Activated CD8-positive, alpha-beta T cell treated with anti-CD3 and anti-CD28 coated beads, Interleukin-2, amount 10 ng/mL, durations not matched to agents 7 days and 5 days (primary cell): ENCODE results near the gene FMN2. TPM values are rescaled to one million over a fixed set of nuclear protein-coding genes. Genes with fewer than 3 reads are reported as not detected.

Experiments used
- ATAC-seq: fragments of 150-1000 bp; cut with Tn5 transposase; one replicate; pipeline ENCODE4 v1.10.0; 2021; ENCODE audit warnings: moderate library complexity
- CTCF ChIA-PET: fragments of 350-600 bp; sonication (Branson Sonifier 250); formaldehyde crosslinking; loops from one replicate; lab custom pipeline; 2021; ENCODE audit warnings: antibody characterized with exemption; lab: Charles Lee
- POLR2A ChIA-PET: fragments of 350-600 bp; sonication (Branson Sonifier 250); formaldehyde crosslinking; loops from one replicate; lab custom pipeline; 2021; ENCODE audit warnings: antibody characterized with exemption; lab: Charles Lee
- DNase-seq: peaks from one replicate; pipeline ENCODE4 v3.0.0-alpha.2; 2020
- H3K27ac Mint-ChIP-seq: one replicate; pipeline ENCODE4 v1.8.0; 2021; ENCODE audit warnings: mild to moderate bottlenecking, mixed read lengths
- H3K27me3 Mint-ChIP-seq: one replicate; pipeline ENCODE4 v1.8.0; 2021; ENCODE audit warnings: low read depth, mixed read lengths
- H3K36me3 Mint-ChIP-seq: one replicate; pipeline ENCODE4 v1.8.0; 2021; ENCODE audit warnings: low read depth, mixed read lengths
- H3K4me1 Mint-ChIP-seq: one replicate; pipeline ENCODE4 v1.8.0; 2021; ENCODE audit warnings: low read depth, mixed read lengths
- H3K4me3 Mint-ChIP-seq: one replicate; pipeline ENCODE4 v1.8.0; 2021; ENCODE audit warnings: mild to moderate bottlenecking, mixed read lengths
- H3K9me3 Mint-ChIP-seq: one replicate; pipeline ENCODE4 v1.8.0; 2022; ENCODE audit warnings: mixed read lengths; ENCODE audit not compliant: insufficient read depth
- total RNA-seq, 2 experiments: library from RNA; stranded (reverse); gene quantifications; one replicate each; pipeline ENCODE4 v1.2.3, GENCODE V29; 2021

The FMN2 gene
- total RNA-seq, 2 experiments from 2014 or later = not detected

DNA sequence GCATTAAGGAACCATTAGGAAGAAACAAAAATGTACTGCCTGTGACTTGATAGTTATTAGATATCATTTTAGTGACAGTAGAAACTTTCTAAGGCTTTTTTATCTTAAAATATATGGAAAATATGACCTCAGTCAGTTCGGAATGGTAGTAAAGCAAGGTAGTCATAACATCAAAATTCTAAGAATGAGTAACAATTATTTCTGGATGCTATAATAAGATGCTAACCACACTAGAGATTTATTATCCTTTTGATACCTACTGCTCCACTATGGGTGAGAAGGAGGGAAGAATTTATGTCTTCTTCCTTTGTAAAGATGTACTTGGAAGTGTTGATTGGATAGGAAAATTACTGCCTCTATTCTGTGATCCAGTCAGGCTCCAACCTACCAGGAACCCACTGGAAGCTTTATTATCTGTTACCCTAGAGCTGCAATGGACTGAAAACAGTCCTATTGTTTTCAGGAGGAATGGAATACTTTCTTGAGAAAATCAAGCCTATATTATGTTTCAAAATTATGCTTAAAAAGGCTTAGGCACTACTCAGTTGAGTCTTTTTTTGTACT is 8.8 kb downstream of the FMN2 start:
- DNase-seq (no peak), ATAC-seq (no peak)
- H3K4me3 Mint-ChIP-seq = no peak overlapping the region
- POLR2A ChIA-PET = no interaction called here
- no peaks in the 10 kb centered on the region for H3K9me3 Mint-ChIP-seq
- CTCF ChIA-PET = no interaction called here
- no peak overlapping the region for H3K27ac Mint-ChIP-seq
- no peaks in the 10 kb centered on the region for H3K4me1 Mint-ChIP-seq
- H3K27me3 Mint-ChIP-seq = peaks cover 5% of the 10 kb centered on the region
- no peaks in the 10 kb centered on the region for H3K36me3 Mint-ChIP-seq

DNA sequence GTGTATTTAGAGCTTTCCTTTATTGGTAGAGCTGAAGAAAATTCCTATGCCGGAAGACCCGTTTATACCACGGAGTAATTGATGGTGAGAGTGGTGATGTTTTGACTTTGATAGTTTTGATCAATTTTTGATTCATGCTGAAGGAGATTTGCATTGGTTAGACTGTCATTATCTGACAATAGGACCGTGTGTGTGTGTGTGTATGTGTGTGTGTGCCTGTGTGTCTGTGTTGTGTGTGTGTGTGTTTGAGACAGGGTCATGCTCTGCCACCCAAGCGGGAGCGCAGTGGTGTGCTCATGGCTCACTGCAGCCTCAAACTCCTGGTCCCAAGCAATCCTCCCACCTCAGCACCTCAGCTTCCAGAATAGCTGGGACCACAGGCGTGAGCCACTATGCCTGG is 9.6 kb downstream of the FMN2 start:
- ChIA-PET CTCF (no interaction called here), POLR2A (no interaction called here)
- DNase-seq (no peak), ATAC-seq (no peak)
- Mint-ChIP-seq H3K9me3 (no peaks in the 10 kb centered on the region), H3K36me3 (no peaks in the 10 kb centered on the region), H3K4me1 (no peaks in the 10 kb centered on the region), H3K4me3 (no peak overlapping the region), H3K27ac (no peak overlapping the region), H3K27me3 (peaks cover 4% of the 10 kb centered on the region)

DNA sequence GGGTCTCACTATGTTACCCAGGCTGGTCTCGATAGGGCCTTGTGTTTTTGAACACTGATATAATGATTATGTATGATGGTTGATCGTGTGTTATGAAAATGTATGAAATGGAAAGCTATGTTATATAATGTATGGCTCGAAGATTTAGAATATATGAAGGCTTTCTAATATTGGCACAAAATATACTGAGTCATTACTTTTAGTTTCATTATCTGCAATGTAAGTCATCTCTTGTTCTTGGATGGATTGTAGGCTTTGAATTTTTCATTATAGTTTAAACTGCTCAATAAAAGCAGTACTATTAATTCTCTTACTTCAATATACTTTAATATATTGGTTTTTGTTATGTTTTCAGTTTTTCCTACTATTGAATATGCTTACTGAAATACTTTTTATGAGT is 10.1 kb downstream of the FMN2 start:
- CTCF ChIA-PET = no interaction called here
- no peak for ATAC-seq
- Mint-ChIP-seq H3K4me3 (no peak overlapping the region), H3K9me3 (no peaks in the 10 kb centered on the region), H3K36me3 (no peaks in the 10 kb centered on the region), H3K27ac (no peak overlapping the region), H3K27me3 (peaks cover 4% of the 10 kb centered on the region), H3K4me1 (no peaks in the 10 kb centered on the region)
- POLR2A ChIA-PET = no interaction called here
- DNase-seq = no peak

DNA sequence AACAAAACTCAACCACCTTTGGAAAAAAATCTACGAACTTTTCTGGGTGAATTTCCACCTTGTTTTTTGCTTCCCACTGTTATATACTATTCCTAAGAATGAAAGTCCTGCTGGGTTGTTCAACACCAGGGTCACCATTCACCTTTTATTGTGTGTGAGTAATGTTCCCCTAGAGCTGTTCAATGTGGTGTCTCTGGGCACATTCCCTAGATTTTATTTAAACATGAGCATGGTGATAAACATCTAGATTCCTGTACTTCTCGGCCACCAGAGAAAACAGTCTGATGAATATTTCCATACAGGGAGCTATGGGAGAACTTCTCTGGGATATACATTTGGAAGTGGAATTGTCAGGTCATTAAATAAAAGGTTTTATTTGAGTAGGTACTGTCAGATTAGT is 13.0 kb downstream of the FMN2 start:
- no peak overlapping the region for H3K4me3 Mint-ChIP-seq
- H3K9me3 Mint-ChIP-seq = no peaks in the 10 kb centered on the region
- DNase-seq = no peak
- H3K36me3 Mint-ChIP-seq = no peaks in the 10 kb centered on the region
- POLR2A ChIA-PET = no interaction called here
- H3K4me1 Mint-ChIP-seq = no peaks in the 10 kb centered on the region
- ATAC-seq = no peak
- H3K27ac Mint-ChIP-seq = no peak overlapping the region
- CTCF ChIA-PET = no interaction called here
- H3K27me3 Mint-ChIP-seq = peaks cover 2% of the 10 kb centered on the region

DNA sequence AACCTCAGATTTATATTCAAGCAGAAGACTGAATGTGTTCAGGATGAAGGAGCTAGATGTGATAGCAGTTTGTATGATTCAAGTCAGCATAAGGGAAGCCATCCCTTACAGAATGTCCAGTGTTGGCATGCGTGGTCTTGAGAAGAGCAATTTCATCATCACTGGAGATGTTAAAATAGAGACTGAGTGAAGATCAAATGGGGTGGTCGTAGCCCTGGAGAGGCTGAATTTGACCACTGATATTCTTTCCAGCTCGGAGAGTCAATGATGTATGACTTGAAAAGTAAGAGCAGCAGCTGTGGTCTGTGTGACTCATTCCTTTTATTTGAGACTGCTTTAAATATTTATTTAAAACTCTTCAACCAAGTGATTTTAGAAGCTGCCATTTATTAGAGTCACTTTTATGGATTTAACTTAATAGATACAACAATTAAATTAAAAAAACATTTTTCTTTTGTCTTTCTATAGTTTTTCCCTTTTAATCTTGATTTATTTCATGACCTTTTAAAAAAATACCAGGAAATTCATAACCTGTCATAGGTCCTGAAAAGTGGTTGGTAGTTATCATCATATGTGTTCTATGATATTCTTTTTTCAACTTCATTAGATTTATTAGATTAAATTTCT is 15.5 kb downstream of the FMN2 start:
- DNase-seq = no peak
- ChIA-PET CTCF (no interaction called here), POLR2A (no interaction called here)
- no peak overlapping the region for H3K4me3 Mint-ChIP-seq
- no peaks in the 10 kb centered on the region for H3K4me1 Mint-ChIP-seq
- no peaks in the 10 kb centered on the region for H3K27me3 Mint-ChIP-seq
- H3K9me3 Mint-ChIP-seq = no peaks in the 10 kb centered on the region
- no peak overlapping the region for H3K27ac Mint-ChIP-seq
- no peak for ATAC-seq
- no peaks in the 10 kb centered on the region for H3K36me3 Mint-ChIP-seq

DNA sequence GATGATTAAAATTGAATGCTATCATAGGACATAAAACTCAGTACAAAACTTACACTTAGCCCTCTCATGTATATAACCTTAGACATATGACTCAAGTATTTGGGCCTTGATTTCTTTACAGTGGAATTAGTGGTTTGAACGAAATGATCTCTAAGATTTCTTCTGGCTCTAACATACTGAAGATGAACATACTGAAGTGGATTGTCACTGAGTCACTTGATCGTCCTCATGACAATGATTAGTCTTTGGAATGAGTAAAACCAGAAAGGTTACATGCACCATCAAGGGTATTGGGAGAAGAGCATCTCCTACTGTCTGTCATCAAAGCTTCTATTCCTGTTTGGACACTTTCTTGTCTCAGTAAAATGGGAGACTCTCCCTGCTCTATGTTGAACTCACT is 17.4 kb downstream of the FMN2 start:
- Mint-ChIP-seq H3K4me3 (no peak overlapping the region), H3K36me3 (no peaks in the 10 kb centered on the region), H3K27me3 (no peaks in the 10 kb centered on the region), H3K4me1 (no peaks in the 10 kb centered on the region), H3K27ac (no peak overlapping the region), H3K9me3 (no peaks in the 10 kb centered on the region)
- ChIA-PET POLR2A (no interaction called here), CTCF (no interaction called here)
- DNase-seq = no peak
- no peak for ATAC-seq

DNA sequence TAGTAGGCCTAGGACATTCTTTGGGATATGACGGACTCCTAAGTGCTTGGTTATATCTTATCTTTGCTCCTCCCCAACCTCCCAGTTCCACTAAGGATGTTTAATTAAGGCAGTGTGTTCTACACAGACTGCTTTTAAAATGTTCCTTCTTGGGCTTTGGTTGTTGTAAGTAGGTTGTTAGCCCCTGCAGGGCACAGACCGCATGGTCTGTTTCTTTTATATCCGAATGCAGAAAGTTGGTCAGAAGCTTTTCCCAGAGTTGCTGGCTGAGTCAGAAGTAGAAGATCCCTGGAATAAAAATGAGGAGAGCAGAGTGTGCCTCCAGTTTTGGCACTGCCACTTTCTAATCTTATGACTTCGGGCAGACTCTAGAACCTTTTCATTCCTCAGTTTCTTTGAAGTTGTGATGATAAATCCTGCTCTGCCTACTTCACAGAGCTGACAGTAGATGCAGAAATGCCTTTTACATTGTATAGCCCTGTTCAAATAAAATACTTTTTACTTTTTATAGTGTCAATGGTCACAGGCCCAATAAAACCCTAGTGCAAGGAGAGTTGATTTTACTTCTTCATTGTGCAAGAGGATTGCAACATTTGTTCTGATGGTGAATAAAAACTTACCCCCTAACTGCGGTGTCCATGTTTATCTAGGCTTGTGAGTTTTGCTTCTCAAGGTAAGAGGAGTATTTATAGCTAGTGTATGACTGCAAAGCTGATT is 18.4 kb downstream of the FMN2 start:
- POLR2A ChIA-PET = no interaction called here
- H3K36me3 Mint-ChIP-seq = no peaks in the 10 kb centered on the region
- no peaks in the 10 kb centered on the region for H3K9me3 Mint-ChIP-seq

DNA sequence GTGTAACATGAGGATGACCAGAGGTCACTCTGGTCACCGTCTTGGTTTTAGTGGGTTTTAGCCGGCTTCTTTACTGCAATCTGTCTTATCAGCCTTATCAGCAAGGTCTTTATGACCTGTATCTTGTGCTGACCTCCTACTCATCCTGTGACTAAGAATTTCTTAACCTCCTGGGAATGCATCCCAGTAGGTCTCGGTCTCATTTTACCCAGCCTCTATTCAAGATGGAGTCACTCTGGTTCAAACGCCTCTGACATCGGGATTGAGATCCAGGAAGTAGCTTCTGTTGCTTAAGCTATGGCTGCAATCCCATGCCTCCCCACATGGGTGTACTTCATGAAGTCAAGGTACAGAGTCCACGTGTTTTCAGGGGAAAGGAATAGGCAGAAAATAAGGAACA is 19.9 kb downstream of the FMN2 start:
- ChIA-PET CTCF (no interaction called here), POLR2A (no interaction called here)
- no peaks in the 10 kb centered on the region for H3K27me3 Mint-ChIP-seq
- no peak for ATAC-seq
- no peak overlapping the region for H3K4me3 Mint-ChIP-seq
- H3K36me3 Mint-ChIP-seq = no peaks in the 10 kb centered on the region
- H3K9me3 Mint-ChIP-seq = no peaks in the 10 kb centered on the region
- no peaks in the 10 kb centered on the region for H3K4me1 Mint-ChIP-seq
- no peak for DNase-seq
- no peak overlapping the region for H3K27ac Mint-ChIP-seq

More for the DNA sequence above, 18.4 kb downstream of the FMN2 start:
- CTCF ChIA-PET = no interaction called here
- no peaks in the 10 kb centered on the region for H3K4me1 Mint-ChIP-seq
- ATAC-seq (no peak), DNase-seq (no peak)
- no peaks in the 10 kb centered on the region for H3K27me3 Mint-ChIP-seq
- H3K27ac Mint-ChIP-seq = no peak overlapping the region
- H3K4me3 Mint-ChIP-seq = no peak overlapping the region

DNA sequence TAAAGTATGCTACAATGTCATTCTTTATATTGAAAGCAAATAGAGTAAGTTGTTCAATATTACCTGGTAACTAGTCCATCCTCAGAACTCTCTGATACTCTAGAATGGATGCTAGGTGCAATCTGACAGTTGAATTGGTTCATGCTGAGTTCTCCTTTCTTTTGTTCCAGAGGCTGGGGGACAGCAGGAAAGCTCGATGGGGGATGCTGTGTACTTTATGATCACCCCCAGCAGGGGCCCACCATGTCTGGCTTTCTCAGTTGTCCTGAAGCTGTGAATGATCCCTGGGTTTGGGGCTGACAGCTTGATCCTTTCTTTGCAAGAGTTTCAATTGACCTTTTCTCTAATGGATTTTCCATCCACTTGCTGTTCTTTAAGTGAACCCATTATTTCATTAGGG is 22.5 kb downstream of the FMN2 start:
- no peak for DNase-seq
- no peaks in the 10 kb centered on the region for H3K36me3 Mint-ChIP-seq
- H3K27me3 Mint-ChIP-seq = no peaks in the 10 kb centered on the region
- H3K9me3 Mint-ChIP-seq = no peaks in the 10 kb centered on the region
- no peak for ATAC-seq
- H3K4me3 Mint-ChIP-seq = no peak overlapping the region
- H3K27ac Mint-ChIP-seq = no peak overlapping the region
- CTCF ChIA-PET = interaction anchor here (0.9 kb wide), 1 partner anchor 35 kb away, joined by 3 read pairs; no protein-coding TSS in a partner anchor
- H3K4me1 Mint-ChIP-seq = no peaks in the 10 kb centered on the region
- POLR2A ChIA-PET = no interaction called here

DNA sequence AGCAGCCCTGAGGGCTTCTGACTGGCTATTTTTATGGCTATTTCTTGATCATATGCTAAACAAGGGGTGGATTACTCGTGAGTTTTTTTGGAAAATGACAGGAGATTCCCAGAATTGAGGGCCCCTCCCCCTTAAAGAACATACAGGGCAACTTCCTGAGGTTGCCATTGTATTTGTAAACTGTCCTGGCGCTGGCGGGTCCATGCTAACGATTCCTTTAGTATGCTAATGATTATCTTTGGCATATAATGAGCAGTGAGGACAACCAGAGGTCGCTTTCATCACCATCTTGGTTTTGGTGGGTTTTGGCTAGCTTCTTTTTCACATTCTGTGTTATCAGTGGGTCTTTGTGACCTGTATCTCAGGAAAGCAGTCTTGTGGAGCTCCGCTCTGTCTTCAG is 24.1 kb downstream of the FMN2 start:
- H3K4me3 Mint-ChIP-seq = no peak overlapping the region
- H3K36me3 Mint-ChIP-seq = no peaks in the 10 kb centered on the region
- ChIA-PET CTCF (no interaction called here), POLR2A (no interaction called here)
- no peak for ATAC-seq
- H3K9me3 Mint-ChIP-seq = no peaks in the 10 kb centered on the region
- no peaks in the 10 kb centered on the region for H3K27me3 Mint-ChIP-seq
- H3K4me1 Mint-ChIP-seq = no peaks in the 10 kb centered on the region
- H3K27ac Mint-ChIP-seq = no peak overlapping the region
- DNase-seq = no peak

DNA sequence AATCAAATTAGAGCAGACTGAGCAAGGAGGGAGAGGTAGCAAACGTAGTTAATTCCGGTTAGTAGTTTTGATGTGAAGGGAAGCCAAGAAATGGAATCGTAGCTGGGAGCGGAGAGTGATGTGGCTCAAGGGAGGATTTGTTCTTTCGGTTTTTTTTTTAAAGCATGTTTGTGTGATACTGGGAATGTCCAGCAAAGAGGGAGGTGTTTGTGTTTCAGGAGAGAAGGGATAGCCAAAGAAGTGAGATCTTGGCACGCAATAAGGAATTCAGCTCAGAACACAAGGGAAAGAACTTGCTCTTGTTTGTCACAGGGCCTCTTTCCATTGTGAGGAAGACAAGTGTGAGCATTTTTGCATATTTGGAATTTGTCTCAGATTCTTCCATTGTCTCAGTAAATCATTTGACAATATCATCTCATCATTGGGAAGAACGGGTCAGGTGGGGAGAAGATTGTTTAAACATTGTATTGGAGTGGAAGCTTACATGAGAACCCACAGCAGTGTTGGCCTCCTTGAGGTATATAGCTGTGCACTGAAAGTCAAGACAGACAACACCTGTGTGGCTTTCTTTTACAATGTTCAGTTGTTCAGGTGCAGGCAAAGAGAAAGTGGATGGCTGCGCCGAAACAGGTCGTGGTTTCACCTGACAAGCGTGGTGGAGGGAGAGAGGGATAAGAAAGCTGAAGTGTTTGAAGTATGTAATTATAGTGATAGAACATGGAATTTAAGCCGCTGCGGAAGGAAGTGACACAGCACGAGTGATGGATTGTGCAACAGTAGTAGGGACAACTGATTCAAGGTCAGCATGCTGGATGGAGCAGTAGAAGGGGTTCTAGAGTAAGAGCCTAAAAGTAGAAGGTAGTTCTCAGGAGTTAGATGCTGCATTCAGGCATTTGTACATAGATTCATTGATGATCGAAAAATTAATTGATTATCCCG is 25.4 kb downstream of the FMN2 start:
- Mint-ChIP-seq H3K27me3 (no peaks in the 10 kb centered on the region), H3K36me3 (no peaks in the 10 kb centered on the region), H3K9me3 (no peaks in the 10 kb centered on the region), H3K4me3 (no peak overlapping the region), H3K4me1 (no peaks in the 10 kb centered on the region), H3K27ac (no peak overlapping the region)
- ATAC-seq (no peak), DNase-seq (no peak)
- ChIA-PET POLR2A (interaction anchor here (0.6 kb wide), 1 partner anchor 27 kb away, joined by 4 read pairs; no protein-coding TSS in a partner anchor), CTCF (no interaction called here)

DNA sequence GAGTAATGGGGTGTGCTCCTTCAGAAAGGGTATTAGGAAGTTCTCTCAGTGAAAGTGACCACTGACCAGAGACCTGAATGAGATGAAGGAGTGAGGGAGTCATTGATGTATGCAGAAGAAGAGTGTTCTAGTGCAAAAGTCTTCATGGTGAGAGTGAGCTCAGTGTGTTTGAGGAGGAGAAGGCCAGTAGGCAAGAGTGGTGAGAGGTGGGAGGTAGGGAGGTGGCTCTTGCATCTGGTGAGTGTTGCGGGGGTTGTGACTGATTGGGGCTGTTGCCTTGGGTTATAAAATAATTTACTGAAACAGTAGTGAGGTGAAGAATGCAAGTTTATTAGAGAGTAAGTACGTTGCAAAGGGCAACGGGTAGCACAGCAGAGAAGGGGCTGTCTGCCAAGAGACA is 26.2 kb downstream of the FMN2 start:
- Mint-ChIP-seq H3K9me3 (no peaks in the 10 kb centered on the region), H3K4me1 (no peaks in the 10 kb centered on the region), H3K27me3 (no peaks in the 10 kb centered on the region), H3K4me3 (no peak overlapping the region), H3K36me3 (no peaks in the 10 kb centered on the region), H3K27ac (no peak overlapping the region)
- ChIA-PET POLR2A (no interaction called here), CTCF (no interaction called here)
- DNase-seq (no peak), ATAC-seq (no peak)
